Fibroblast of villous mesenchyme (primary cell): ENCODE results near the gene SRR. TPM values are rescaled to one million over a fixed set of nuclear protein-coding genes. Genes with fewer than 3 reads are reported as not detected.

Experiments used
- DNase-seq: peaks from one replicate; pipeline ENCODE4 v3.0.0-alpha.2; 2010; ENCODE audit warnings: low read depth
- H3K4me3 ChIP-seq: 2 replicates; pipeline ENCODE4 v1.5.1; 2011; ENCODE audit warnings: low read depth, mild to moderate bottlenecking, low read length
- CTCF ChIP-seq: IDR thresholded peaks from 2 replicates; pipeline ENCODE4 v1.5.1; 2012; ENCODE audit warnings: low read depth, mild to moderate bottlenecking, low read length; ENCODE audit not compliant: insufficient read depth
- total RNA-seq: library from RNA; depleted of rRNA; stranded (reverse); fragments of >200 nt; gene quantifications from 2 replicates; pipeline ENCODE4 v1.2.3, GENCODE V29; 2012

SRR gene
- total RNA-seq, 1 donor: 35.0 TPM

GRCh38 chr17:2364763-2365116, 61.0 kb downstream of the SRR start:
- no peak for DNase-seq
- no peak for TF ChIP-seq CTCF
- H3K4me3 ChIP-seq: no peak overlapping the region

- TF ChIP-seq CTCF: no peak
- DNase-seq: no peak
- no peak overlapping the region for H3K4me3 ChIP-seq
These were observed 61.4 kb downstream of the SRR start for GRCh38 chr17:2365132-2365531.

GRCh38 chr17:2366747-2367494, 63.2 kb downstream of the SRR start:
- no peak for DNase-seq
- H3K4me3 ChIP-seq: no peak overlapping the region
- TF ChIP-seq CTCF: peak; percentile 30

GRCh38 chr17:2368359-2368758, 64.6 kb downstream of the SRR start:
- TF ChIP-seq CTCF: no peak
- H3K4me3 ChIP-seq: no peak overlapping the region
- no peak for DNase-seq

- DNase-seq: no peak
- no peak for TF ChIP-seq CTCF
- no peak overlapping the region for H3K4me3 ChIP-seq
These were observed 65.3 kb downstream of the SRR start for GRCh38 chr17:2369039-2369438.

GRCh38 chr17:2369551-2370210, 65.9 kb downstream of the SRR start:
- TF ChIP-seq CTCF: peak; percentile 20
- no peak overlapping the region for H3K4me3 ChIP-seq
- no peak for DNase-seq

- no peak overlapping the region for H3K4me3 ChIP-seq
- DNase-seq: no peak
- TF ChIP-seq CTCF: no peak
These were observed 66.5 kb downstream of the SRR start for GRCh38 chr17:2370211-2370589.
